HG03060 (cell line): ENCODE measurements around the gene ATG16L2.
"Not testable (repeated sequence)": the region's sequence is repeated elsewhere in the genome, so short reads cannot be mapped to it uniquely, and the experiment has no call there.

ENCODE experiments used
- ATAC-seq: cut with Tn5 transposase; IDR thresholded peaks from one replicate; pipeline ENCODE4 v1.9.1; 2021; ENCODE audit warnings: low read depth, moderate number of reproducible peaks; ENCODE audit not compliant: unreplicated experiment

The ATG16L2 gene

DNA sequence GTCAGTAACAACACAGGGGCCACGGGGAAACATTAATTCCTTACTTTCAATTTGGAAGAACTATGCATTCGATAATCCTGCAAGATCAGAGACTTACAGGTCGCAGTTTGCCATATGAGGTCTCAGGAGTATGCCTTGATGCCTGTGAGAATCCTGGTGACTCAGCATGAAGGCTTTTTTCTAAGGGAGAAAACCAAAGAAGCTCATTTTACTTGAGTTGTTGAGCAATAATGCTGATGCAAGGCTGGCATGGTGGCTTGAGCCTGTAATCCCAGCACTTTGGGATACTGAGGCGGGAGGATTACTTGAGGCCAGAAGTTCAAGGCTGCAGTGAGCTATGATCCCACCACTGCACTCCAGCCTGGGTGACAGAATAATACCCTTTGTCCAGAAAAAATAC, 26.6 kb downstream of the ATG16L2 start:
- ATAC-seq = no peak

DNA sequence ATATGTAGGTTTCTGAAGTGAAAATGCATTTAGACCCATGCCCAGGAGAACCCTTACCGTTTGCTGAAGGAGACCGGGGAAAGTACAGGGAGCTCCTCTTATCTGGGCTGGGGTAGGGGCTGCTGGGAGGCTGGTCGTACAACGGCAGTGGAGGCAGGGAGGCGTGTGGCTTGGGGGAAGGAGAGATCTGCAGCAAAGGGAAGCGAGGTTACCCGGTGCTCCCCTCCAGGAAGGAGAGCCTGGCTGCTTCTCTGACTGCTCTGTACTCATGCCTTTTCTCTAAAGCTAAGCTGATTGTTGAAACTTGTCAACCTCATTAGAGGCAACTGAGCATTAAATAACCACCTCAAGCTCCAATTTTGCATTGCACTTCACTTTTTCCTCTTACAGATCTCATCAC, 27.2 kb downstream of the ATG16L2 start:
- ATAC-seq = no peak

DNA sequence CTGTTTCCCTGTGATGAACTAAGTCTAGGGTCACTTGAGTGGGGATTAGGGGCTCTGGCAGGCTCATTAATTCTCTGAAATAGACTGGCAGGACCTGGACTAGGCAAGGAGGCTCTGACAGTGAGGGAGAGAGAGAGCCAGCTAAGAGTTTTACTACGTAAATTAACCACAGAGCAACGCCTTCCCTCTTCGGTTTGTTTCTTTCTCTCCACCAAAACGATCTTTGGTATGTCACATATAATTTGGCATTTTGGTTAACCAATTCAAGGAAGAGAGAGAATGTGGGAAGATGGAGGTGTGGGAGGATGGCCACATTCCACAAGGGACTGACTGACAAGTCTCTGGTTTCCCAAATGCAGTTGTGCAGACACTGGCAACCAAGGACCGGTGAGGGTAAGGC, 27.9 kb downstream of the ATG16L2 start:
- ATAC-seq = no peak

DNA sequence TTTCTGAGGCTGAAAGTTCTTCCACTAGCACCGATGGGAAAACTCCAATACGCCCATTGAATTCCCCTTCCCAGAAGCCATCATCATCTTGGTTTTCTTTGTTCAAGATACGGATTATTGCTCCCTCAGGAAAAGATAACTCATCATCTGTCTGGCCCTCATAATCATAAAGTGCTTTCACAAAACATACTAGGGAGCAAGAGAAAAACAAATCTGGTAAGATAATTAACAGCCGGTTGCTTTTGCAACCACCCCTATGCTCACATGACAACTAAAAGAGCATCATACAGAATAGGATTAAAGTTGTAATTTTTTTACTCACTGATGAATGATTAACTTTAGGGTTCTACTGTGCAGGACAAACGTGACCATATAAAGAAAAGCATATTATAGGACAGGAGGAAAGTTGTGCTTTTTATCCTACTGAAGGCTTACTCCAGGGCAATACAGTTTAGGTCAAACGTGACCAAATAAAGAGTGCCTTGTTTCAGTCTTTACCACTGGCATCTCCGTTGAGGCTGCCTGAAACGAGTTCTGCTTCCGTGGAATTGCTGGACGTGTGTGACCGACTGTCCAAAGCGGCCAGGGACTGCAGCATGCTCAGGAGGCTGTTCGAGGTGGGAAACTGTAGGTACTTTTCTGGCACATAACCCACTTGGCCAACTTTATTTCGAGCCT, 28.6 kb downstream of the ATG16L2 start:
- no peak for ATAC-seq

DNA sequence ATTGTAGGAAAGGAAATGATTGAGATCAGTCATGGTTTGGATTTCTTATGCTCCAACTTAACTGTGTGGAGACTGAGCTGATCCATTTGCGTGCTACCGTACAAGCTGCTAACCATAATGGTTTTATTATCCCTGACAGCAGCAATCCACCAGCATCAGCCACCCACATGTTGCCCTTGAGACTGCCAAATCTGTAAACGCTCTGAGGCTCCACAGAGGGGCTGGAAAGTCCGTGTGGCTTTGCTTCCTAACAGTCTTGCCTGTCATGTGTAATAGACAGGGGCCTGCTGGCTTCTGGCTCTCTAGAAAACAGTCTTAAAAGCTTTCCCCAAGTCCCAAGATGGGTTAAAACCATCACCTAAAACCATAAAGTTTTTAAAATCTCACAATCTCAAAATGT, 30.1 kb downstream of the ATG16L2 start:
- ATAC-seq = no peak

DNA sequence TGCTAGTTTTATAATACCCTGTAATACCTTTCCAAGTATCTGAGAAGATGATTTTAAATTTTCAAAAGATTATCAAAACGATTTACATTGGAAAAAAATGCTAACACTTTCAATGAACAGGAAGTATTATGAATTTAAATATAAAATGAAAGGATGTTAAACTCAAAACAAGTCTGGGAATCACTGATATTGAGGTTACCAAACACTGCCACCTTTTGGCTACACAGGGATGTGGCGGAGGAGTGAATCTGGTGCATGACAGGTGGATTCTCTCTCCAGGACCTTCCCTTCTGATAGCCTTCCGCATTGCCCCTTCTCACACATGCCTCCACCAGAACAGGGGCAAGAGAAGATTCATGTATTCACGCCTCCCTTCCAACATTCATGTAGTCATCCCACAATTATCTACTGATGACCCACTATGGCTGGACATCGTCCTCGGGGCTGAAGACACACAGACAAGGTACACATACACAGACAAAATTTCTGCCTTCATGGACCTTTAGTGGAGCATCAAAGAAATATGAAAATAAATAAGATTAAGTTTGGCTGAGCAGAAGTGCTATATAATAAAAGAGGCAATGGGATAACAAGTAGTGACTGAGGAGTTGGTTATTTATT, 34.7 kb downstream of the ATG16L2 start:
- no peak for ATAC-seq

DNA sequence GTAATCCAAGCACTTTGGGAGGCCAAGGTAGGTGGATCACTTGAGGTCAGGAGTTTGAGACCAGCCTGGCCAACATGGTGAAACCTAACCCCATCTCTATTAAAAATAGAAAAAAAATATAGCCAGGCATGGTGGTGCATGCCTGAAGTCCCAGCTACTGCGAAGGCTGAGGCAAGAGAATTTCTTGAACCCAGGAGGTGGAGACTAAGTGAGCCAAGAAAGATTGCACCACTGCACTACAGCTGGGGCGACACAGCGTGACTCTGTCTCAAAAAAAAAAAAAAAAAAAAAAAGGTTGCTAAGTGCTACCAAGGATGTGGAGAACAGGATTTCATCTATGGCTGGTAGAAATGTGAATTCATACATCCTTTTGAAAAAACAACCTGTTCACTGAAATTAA, 36.6 kb downstream of the ATG16L2 start:
- ATAC-seq = no peak

DNA sequence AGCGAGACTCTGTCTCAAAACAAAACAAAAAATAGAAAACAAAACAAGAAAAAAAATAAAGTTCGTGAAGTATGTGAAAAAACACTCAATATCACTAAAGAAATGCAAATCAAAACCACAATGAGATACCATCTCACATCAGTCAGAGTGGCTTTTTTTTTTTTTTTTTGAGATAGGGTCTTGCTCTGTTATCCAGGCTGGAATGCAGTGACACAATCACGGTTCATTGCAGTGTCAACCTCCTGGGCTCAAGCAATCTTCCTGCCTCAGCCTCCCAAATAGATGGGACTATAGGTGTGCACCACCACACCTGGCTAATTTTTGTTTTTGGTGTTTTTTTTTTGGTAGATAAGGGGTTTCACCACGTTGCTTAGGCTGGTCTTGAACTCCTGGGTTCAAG, 37.5 kb downstream of the ATG16L2 start:
- ATAC-seq = no peak

DNA sequence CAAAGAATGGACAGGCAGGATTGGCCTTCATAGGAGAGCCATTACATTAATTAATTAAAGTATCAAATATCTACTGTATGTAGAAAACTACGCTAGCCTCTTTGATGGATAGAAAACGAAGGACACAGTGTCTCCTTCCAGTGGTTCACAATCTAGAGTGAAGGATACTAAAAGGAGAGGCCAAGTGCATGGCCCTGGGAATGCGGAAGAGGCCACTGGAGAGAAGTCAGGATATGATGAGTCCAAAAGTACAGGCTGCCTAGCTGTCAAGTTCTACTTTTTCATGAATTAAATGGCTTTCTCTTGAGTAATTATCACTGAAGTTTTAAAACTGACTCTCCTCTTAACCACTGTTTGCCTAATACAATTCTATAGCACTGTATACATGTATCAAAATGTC, 41.9 kb downstream of the ATG16L2 start:
- no peak for ATAC-seq

DNA sequence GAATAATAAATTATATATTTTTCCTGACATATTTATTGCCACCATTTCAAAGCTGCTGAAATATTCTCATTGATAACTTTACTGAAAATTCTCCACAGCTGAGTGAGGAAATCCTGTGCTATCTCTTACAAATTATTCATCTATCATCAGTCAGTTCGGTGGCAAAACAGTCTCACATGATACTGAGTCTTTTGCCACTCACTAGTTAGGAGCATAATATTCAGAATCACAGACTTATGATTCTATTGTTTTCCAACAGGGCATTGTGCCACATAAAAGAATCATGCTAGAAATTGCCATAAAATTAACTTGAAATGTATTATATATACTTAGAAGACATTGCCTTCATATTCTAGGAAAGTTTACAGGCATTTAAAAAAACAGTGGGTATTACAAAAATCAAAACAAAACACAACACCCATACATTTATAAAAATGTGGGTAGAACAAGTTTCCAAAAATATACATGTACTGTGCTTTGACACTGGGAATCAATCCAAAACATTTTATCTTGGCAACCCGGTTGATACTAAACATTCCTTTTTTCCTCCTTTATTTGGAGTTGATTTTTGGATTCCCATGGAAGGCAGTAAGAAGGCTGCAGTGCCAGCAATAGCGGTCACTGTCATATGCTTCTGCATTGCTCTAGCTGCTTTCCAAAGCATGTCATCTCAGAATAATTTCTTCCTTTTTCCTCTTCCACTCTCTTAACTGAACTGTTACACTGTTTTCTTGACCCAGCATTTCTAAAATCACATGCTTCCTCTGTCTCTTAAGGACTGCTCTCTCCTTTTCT, 42.5 kb downstream of the ATG16L2 start:
- no peak for ATAC-seq

DNA sequence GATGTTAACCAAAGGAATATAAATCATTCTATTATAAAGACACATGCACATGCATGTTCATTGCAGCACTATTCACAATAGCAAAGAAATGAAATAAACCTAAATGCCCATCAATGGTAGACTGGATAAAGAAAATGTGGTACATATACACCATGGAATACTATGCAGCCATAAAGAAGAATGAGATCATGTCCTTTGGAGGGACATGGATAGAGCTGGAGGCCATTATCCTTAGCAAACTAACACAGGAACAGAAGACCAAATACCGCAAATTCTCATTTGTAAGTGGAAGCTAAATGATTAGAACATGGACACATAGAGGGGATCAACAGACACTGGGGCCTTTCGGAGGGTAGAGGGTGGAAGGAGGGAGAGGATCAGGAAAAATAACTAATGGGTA, 44.1 kb downstream of the ATG16L2 start:
- ATAC-seq = not testable (repeated sequence)

DNA sequence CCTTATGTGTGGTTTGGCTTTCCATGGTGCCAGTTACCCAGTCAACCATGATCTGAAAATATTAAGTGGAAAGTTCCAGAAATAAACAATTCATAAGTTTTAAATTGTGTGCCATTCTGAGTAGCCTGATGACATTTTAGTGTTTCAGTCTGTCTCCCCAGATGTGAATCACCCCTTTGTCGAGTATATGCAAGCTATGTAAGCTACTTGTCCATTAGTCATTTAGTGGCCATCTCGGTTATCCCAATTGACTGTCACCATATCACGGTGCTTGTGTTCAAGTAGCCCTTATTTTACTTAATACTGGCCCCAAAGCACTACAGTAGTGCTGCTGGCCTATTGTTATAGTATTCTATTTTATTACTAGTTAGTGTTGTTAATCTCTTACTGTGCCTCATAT, 44.9 kb downstream of the ATG16L2 start:
- no peak for ATAC-seq

DNA sequence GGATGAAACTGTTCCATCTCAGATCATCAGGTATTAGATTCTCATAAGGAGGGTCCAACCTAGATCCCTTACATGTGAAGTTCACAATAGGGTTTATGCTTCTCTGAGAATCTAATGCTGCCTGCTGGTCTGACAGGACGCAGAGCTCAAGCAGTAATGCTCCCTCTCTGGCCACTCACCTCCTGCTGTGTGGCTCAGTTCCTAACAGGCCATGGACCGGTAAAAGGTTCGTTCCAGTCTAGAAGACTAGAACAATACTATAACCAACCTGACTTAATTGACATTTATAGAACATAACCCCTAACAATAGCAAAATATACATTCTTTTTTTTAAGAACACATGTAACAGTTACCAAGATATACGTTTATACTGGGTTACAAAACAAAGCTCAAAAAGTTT, 45.8 kb downstream of the ATG16L2 start:
- no peak for ATAC-seq

DNA sequence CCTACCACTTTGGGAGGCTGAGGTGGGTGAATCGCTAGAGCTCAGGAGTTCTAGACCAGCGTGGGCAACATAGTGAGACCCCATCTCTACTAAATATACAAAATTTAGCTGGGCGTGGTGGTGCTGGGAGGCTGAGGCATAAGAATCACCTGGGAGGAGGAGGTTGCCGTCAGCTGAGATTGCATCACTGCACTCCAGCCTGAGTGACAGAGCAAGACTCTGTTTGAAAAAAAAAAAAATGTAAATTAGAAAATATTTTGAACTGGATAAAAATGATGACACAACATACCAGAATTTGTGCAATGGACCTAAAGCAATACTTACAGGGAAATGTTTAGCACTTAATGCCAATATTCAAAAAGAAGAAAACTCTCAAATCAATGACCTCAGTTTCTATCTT, 46.4 kb downstream of the ATG16L2 start:
- no peak for ATAC-seq

DNA sequence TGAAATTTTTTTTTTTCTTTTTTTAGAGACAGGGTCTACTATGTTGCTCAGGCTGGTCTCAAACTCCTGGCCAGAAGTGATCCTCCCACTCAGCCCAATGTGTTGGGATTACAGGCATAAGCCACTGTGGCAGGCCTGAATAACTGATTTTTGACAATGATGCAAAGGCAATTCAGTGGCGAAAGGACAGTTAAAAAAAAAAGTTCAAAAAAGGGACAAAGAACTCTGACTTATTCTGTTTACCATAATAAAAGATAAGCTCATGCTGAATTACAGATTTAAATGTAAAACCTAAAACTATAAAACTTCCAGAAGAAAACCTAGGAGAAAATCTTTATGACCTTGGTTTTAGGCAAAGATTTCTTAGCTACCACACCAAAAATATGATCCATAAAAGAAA, 48.9 kb downstream of the ATG16L2 start:
- ATAC-seq = no peak

DNA sequence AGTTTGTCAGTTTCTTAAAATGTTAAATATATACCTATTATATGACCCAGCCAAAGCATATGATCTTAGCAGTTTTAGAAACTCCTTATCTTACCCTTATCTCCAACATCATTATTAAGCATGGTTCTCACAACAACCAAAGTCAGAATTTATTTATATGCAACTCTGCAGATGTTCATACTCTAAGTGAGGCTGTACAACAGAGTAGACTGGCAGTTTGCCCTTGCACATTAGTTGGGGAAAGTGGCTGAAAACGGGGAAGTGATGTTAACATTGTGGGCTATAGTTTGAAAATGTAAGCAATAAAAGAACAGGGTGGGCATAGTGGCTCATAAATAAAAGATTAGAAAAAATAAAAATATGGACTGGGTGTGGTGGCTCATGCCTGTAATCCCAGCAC, 49.7 kb downstream of the ATG16L2 start:
- no peak for ATAC-seq

DNA sequence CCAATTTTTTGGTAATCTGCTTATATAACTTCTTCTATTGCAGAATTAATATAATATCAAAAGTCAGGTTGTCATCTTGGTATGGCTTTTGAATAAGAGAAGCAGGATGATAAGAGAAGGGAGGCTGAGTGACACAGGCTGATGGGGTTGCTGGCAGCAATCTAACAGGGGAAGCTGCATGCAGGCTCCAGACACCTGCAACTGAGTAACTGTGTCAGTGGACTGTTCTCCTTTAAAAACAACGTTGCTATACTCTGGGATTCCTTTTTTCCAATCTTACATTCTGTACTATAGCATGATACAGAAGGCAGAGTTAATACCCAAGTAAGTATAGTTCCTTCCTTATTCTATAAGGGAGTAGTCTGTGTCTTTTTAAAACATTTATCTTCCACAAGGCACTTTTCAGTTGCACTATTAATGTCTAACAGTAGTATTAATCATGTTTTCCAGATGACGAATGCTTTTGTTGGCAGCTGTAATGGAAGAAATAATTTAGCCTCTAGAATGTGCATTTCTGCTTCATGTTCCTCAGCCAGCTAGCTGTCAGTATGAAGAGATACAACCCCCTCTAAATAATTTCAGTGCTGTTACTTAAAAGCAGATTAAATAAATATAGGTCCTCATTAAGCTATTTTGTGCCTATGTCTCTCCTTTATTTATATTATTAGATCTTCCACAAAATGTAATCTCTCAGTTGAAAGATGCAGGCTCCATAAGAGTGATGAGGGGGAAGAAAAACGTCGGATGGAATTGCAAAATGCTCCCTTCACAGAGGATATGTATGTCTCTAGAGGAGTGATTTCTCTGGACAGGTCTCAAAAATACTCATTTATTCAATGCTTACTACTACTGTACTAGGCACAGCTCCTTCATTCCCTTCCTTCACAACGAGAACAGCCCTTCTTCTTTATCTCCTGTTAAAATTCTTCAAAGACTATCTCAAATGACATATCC, 50.8 kb downstream of the ATG16L2 start:
- ATAC-seq = no peak

DNA sequence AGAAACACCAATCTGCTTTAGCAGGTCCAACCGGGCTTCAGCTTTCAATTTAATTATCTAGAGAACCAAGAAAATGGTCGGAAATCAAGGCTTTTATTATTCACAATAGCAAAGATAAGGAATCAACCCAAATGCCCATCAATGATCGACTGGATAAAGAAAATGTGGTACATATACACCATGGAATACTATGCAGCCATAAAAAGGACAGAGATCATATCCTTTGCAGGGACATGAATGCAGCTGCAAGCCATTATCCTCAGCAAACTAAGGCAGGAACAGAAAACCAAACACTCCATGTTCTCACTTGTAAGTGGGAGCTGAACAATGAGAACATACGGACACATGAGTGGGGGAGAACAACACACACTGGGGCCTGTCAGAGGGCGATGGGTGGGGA, 53.8 kb downstream of the ATG16L2 start:
- no peak for ATAC-seq

DNA sequence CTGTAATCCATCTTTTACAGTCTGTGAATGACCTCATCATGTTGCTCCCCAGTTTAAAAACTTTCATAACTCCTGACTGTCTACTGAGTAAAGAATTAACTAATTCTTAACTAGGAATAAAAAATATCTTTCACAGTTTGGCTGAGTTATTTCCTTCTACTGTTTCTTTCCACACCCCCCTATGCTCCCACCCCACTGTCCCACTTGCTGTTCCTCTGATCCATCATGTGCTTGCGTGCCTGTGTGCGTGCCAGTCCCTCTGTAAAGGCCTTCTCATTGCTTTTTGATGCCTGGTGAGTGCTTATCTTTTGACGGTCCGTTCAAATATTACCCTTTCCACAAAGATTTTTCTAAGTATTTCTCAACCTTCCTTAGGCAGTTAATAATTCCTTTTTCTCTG, 55.6 kb downstream of the ATG16L2 start:
- no peak for ATAC-seq

DNA sequence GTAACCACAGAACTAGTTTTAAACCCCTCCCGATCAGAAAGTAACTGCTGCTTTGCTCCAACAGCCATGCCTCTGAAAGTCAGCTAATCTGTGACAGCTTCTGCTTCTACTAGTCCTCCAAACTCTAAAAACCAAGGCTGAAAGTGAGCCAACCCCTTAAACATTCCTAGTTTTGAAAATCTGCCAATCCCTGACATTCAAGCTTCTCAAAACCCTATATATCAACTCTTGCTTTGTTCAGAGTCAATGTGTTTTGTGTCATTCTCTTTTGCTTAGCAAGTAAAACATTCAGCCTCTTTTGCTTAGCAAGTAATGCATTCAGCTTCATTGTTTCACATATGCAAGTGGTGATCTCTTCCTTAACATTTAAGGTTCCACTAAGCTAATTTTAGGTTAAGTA, 56.9 kb downstream of the ATG16L2 start:
- ATAC-seq = no peak

DNA sequence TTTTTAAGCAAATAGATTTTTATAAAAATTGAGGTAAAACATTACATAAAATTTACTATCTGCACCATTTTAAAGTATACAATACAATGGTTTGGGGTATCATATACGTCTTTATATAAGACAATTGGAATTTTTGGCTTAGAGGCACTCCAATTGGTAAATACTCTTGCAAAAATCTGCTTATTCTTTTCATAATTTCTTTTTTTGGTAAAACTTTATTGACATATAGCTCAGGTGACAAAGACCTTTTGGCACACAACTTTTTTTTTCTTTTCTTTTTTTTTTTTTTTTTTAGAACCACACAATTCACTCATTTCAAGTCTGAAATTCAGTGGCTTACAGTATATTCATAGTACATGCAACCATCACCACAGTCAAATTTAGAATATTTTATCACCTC, 57.8 kb downstream of the ATG16L2 start:
- ATAC-seq = no peak
